ENCODE data around the gene MCM8. TPM values are rescaled to one million over a fixed set of nuclear protein-coding genes. Genes with fewer than 3 reads are reported as not detected.

The MCM8 gene
- total and polyA plus RNA-seq, 12 donors, result 1.8 to 12.6 (median 5.0) TPM

- 93 to 96% (median 94%) methylated on average over 5 of the region's 5 CpGs for WGBS, 4 donors
- H3K36me3 ChIP-seq (replicated peaks in 1 of 2), result peaks cover 0 to 67% of the 10 kb centered on the region in 2 donors
- H3K27ac ChIP-seq, result no peak overlapping the region
These were observed 89.3 kb downstream of the MCM8 start for GRCh38 chr20:6039766-6040165.

DNA sequence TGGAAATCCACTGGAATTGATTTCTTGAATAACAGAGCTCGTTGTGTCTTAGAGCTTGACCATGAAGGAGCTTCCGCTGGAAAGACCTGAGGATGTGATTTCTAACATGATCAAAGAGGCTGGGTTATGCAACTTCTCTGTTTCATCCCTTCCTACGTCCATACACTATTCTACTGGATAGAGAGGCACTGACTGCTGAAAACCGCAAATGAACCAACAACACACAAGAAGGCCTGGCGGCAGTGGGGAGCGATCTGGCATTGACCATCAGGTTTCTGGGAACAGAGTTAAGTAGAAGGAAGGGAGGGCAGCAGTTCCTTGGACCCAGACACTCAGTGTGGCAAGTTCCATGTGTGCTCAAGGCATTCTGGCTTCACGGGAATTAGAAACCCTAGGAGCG, 90.1 kb downstream of the MCM8 start:
- Histone ChIP-seq H3K27ac (no peak overlapping the region), H3K9me3 (replicated peaks in 1 of 3) (no peaks in the 10 kb centered on the region), H3K27me3 (no peaks in the 10 kb centered on the region), H3K36me3 (replicated peaks in 1 of 2) (peaks cover 0 to 61% of the 10 kb centered on the region in 2 donors), H3K4me1 (replicated peaks in 1 of 2) (no peaks in the 10 kb centered on the region), H3K4me3 (no peak overlapping the region)
- intact Hi-C loops (cut with DNase I), result no loop called here
- DNase-seq, result no peak
- TF ChIP-seq POLR2A (IDR thresholded peaks at IDR 0.05), result no peak
- TF ChIP-seq, protein P1, sequence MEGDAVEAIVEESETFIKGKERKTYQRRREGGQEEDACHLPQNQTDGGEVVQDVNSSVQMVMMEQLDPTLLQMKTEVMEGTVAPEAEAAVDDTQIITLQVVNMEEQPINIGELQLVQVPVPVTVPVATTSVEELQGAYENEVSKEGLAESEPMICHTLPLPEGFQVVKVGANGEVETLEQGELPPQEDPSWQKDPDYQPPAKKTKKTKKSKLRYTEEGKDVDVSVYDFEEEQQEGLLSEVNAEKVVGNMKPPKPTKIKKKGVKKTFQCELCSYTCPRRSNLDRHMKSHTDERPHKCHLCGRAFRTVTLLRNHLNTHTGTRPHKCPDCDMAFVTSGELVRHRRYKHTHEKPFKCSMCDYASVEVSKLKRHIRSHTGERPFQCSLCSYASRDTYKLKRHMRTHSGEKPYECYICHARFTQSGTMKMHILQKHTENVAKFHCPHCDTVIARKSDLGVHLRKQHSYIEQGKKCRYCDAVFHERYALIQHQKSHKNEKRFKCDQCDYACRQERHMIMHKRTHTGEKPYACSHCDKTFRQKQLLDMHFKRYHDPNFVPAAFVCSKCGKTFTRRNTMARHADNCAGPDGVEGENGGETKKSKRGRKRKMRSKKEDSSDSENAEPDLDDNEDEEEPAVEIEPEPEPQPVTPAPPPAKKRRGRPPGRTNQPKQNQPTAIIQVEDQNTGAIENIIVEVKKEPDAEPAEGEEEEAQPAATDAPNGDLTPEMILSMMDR (IDR thresholded peaks at IDR 0.05), result no peak
- 91 to 94% (median 94%) methylated on average over 8 of the region's 8 CpGs for WGBS, 4 donors

More at GRCh38 chr20:6039766-6040165, 89.3 kb downstream of the MCM8 start:
- H3K27me3 ChIP-seq, result no peaks in the 10 kb centered on the region
- no peaks in the 10 kb centered on the region for H3K9me3 ChIP-seq (replicated peaks in 1 of 3)
- intact Hi-C loops (cut with DNase I), result no loop called here
- DNase-seq, result no peak
- TF ChIP-seq, protein P1 (IDR thresholded peaks at IDR 0.05), result no peak
- no peak for TF ChIP-seq POLR2A (IDR thresholded peaks at IDR 0.05)
- peaks cover 0 to 5% of the 10 kb centered on the region in 2 donors for H3K4me1 ChIP-seq (replicated peaks in 1 of 2)
- no peak overlapping the region for H3K4me3 ChIP-seq

DNA sequence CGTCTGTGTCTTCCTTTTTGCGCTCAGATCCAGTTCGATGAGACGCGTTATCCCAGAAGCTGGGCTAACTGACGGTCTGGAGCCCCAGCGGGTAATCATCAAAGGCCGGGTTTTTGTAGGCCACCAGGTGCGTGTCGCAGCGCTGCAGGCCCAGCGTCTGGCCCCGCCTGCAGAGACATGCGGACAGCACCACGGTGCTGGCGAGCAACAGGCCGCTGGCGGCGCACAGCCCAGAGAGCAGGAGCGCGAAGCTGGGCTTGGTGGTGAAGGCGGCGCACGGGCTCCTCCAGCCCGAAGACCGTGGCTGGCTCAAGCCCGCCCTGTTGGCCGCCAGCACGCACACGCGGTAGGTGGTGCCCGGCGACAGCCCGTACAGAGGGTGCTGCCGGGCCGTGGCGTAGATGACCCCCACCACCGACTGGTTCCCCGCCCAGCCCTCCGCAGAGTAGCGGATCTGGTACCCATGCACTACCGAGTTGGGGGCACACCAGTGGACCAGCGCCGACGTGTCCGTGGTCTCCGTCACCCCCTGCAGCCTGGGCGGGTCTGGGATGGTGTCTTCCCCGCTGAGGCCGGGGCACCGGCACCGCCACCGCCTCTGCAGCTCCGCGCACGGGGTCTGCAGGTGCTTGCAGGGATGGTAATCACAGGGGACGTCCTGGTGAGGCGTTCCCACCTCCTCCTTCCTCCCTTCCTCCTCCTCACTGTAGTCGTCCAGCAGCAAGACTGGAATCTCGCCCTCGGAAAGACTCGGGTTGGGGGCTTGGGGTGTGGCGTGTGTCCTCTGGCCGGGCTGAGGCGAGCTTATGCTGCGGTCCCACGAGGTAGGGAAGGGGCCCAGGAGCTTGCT, 90.7 kb downstream of the MCM8 start:
- Histone ChIP-seq H3K4me3 (no peak overlapping the region), H3K27ac (no peak overlapping the region), H3K9me3 (replicated peaks in 1 of 3) (no peaks in the 10 kb centered on the region), H3K27me3 (no peaks in the 10 kb centered on the region), H3K4me1 (replicated peaks in 1 of 2) (no peaks in the 10 kb centered on the region), H3K36me3 (replicated peaks in 1 of 2) (peaks cover 0 to 55% of the 10 kb centered on the region in 2 donors)
- intact Hi-C loops (cut with DNase I), result no loop called here
- 85 to 91% (median 86%) methylated on average over 18 to 67 of the region's 67 CpGs for WGBS, 4 donors
- no peak for DNase-seq
- TF ChIP-seq, protein P1 (IDR thresholded peaks at IDR 0.05), result no peak

DNA sequence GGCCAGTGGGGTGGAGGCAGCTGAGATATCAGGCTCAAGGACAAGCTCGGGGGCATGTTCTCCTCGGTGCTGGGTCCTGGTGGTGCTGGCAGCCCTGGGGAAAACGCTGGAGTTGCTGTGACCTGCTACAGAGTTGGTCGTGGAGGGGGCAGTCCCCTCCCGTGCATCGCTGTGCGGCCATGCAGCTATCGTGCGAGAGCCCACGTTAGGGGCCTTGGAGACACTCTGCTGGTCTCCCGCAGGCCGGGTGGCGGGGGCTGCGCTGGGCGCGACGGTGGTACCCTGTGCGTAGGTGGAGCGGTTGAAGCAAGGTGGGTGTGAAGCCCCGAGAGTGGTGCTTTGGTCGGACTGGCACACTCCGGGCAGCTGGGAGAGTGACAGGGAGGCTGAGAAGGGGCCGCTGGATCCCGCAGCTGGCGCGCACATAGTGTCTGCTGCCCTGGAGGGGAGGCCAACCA, 91.4 kb downstream of the MCM8 start:
- 89 to 97% (median 90%) methylated on average over 20 to 26 of the region's 26 CpGs for WGBS, 4 donors
- peaks cover 0 to 48% of the 10 kb centered on the region in 2 donors for H3K36me3 ChIP-seq (replicated peaks in 1 of 2)
- no peak for DNase-seq
- intact Hi-C loops (cut with DNase I), result no loop called here
- H3K9me3 ChIP-seq (replicated peaks in 1 of 3), result no peaks in the 10 kb centered on the region
- no peaks in the 10 kb centered on the region for H3K4me1 ChIP-seq (replicated peaks in 1 of 2)
- no peak for TF ChIP-seq POLR2A (IDR thresholded peaks at IDR 0.05)
- TF ChIP-seq, protein P1 (IDR thresholded peaks at IDR 0.05), result no peak
- no peak overlapping the region for H3K4me3 ChIP-seq
- H3K27me3 ChIP-seq, result no peaks in the 10 kb centered on the region
- no peak overlapping the region for H3K27ac ChIP-seq
